H9 (cell line): ENCODE measurements around the gene FAM20A. TPM values are rescaled to one million over a fixed set of nuclear protein-coding genes. Genes with fewer than 3 reads are reported as not detected.
"Not testable (repeated sequence)": the region's sequence is repeated elsewhere in the genome, so short reads cannot be mapped to it uniquely, and the experiment has no call there.

Source experiments
- DNase-seq: peaks from one replicate; pipeline ENCODE4 v3.0.0-alpha.2; 2017
- H2AFZ ChIP-seq: one replicate; pipeline ENCODE4 v1.6.1; 2013; ENCODE audit warnings: mild to moderate bottlenecking, low read length, control low read depth, moderate library complexity
- H2AK5ac ChIP-seq: 2 replicates; pipeline ENCODE4 v1.6.1; 2013; ENCODE audit warnings: low read length, control low read depth, mixed read lengths; ENCODE audit not compliant: insufficient read length
- H2BK120ac ChIP-seq: one replicate; pipeline ENCODE4 v1.6.1; 2013; ENCODE audit warnings: low read depth, mild to moderate bottlenecking, low read length, control low read depth, inconsistent platforms; ENCODE audit not compliant: poor library complexity, severe bottlenecking
- H2BK12ac ChIP-seq: 2 replicates; pipeline ENCODE4 v1.6.1; 2013; ENCODE audit warnings: low read length, control low read depth, mixed read lengths, low read depth; ENCODE audit not compliant: insufficient read length
- H2BK15ac ChIP-seq: 2 replicates; pipeline ENCODE4 v1.6.1; 2013; ENCODE audit warnings: low read depth, low read length, control low read depth
- H2BK20ac ChIP-seq: one replicate; pipeline ENCODE4 v1.6.1; 2013; ENCODE audit warnings: low read depth, mild to moderate bottlenecking, low read length, control low read depth, inconsistent platforms; ENCODE audit not compliant: poor library complexity, severe bottlenecking
- H2BK5ac ChIP-seq: 2 replicates; pipeline ENCODE4 v1.6.1; 2013; ENCODE audit warnings: low read length, control low read depth, mixed read lengths; ENCODE audit not compliant: insufficient read length
- H3K14ac ChIP-seq: 2 replicates; pipeline ENCODE4 v1.6.1; 2013; ENCODE audit warnings: low read length, control low read depth; ENCODE audit not compliant: insufficient read depth
- H3K18ac ChIP-seq: 2 replicates; pipeline ENCODE4 v1.6.1; 2013; ENCODE audit warnings: low read depth, mild to moderate bottlenecking, mixed read lengths, low read length, control low read depth; ENCODE audit not compliant: insufficient read length
- H3K23ac ChIP-seq: 2 replicates; pipeline ENCODE4 v1.6.1; 2013; ENCODE audit warnings: low read length, control low read depth, mixed read lengths, low read depth; ENCODE audit not compliant: insufficient read length
- H3K23me2 ChIP-seq: 2 replicates; pipeline ENCODE4 v1.6.1; 2013; ENCODE audit warnings: low read depth, mild to moderate bottlenecking, mixed read lengths, low read length, control low read depth; ENCODE audit not compliant: insufficient read length, poor library complexity, severe bottlenecking
- H3K27ac ChIP-seq: 2 replicates; pipeline ENCODE4 v1.5.1; 2013; ENCODE audit warnings: low read length, control low read depth, mixed read lengths, low read depth; ENCODE audit not compliant: insufficient read length
- H3K27me3 ChIP-seq: 2 replicates; pipeline ENCODE4 v1.6.1; 2013; ENCODE audit warnings: low read length, control low read depth, inconsistent platforms; ENCODE audit not compliant: insufficient read depth
- H3K4ac ChIP-seq: 2 replicates; pipeline ENCODE4 v1.6.1; 2013; ENCODE audit warnings: low read depth, mild to moderate bottlenecking, control low read depth, inconsistent platforms, low read length, moderate library complexity
- H3K4me1 ChIP-seq: 2 replicates; pipeline ENCODE4 v1.6.1; 2013; ENCODE audit warnings: low read length, control low read depth, inconsistent platforms; ENCODE audit not compliant: insufficient read depth
- H3K4me2 ChIP-seq: 2 replicates; pipeline ENCODE4 v1.6.1; 2013; ENCODE audit warnings: low read length, control low read depth, mixed read lengths; ENCODE audit not compliant: insufficient read length, insufficient read depth
- H3K56ac ChIP-seq: 2 replicates; pipeline ENCODE4 v1.6.1; 2013; ENCODE audit warnings: low read depth, mild to moderate bottlenecking, mixed read lengths, low read length, control low read depth; ENCODE audit not compliant: insufficient read length
- H3K79me1 ChIP-seq: 2 replicates; pipeline ENCODE4 v1.6.1; 2013; ENCODE audit warnings: low read depth, mild to moderate bottlenecking, moderate library complexity, low read length, control low read depth, inconsistent platforms; ENCODE audit not compliant: insufficient read depth, poor library complexity, severe bottlenecking
- H3K79me2 ChIP-seq: 2 replicates; pipeline ENCODE4 v1.6.1; 2013; ENCODE audit warnings: low read length, control low read depth, inconsistent platforms; ENCODE audit not compliant: insufficient read depth
- H3K9ac ChIP-seq: 2 replicates; pipeline ENCODE4 v1.6.1; 2013; ENCODE audit warnings: low read length, control low read depth, mixed read lengths; ENCODE audit not compliant: insufficient read length; ENCODE audit errors: extremely low read depth
- H3K9me3 ChIP-seq: one replicate; pipeline ENCODE4 v1.6.1; 2013; ENCODE audit warnings: low read depth, low read length, inconsistent platforms; ENCODE audit not compliant: control insufficient read depth
- H3T11ph ChIP-seq: one replicate; pipeline ENCODE4 v1.6.1; 2013; ENCODE audit warnings: mild to moderate bottlenecking, low read length, control low read depth, inconsistent platforms
- H4K20me1 ChIP-seq: one replicate; pipeline ENCODE4 v1.6.1; 2013; ENCODE audit not compliant: control insufficient read depth, insufficient read length, insufficient read depth
- H4K5ac ChIP-seq: 2 replicates; pipeline ENCODE4 v1.6.1; 2013; ENCODE audit warnings: low read depth, mild to moderate bottlenecking, mixed read lengths, low read length, control low read depth; ENCODE audit not compliant: insufficient read length
- H4K8ac ChIP-seq: replicated peaks from 2 replicates; pipeline ENCODE4 v1.6.1; 2013; ENCODE audit warnings: low read length, control low read depth, mixed read lengths, low read depth; ENCODE audit not compliant: insufficient read length
- H4K91ac ChIP-seq: 2 replicates; pipeline ENCODE4 v1.6.1; 2013; ENCODE audit warnings: low read depth, mild to moderate bottlenecking, moderate library complexity, mixed read lengths, low read length, control low read depth; ENCODE audit not compliant: insufficient read length
- H3K27ac Mint-ChIP-seq, 3 experiments: 2 replicates in 2 of 3; 3 replicates in 1 of 3; pipeline ENCODE4 v1.8.0; 2020 to 2021; ENCODE audit warnings: mixed read lengths in 3 of 3, mild to moderate bottlenecking in 1 of 3, moderate library complexity in 1 of 3
- H3K27me3 Mint-ChIP-seq: 2 replicates; pipeline ENCODE4 v1.8.0; 2021; ENCODE audit warnings: low read depth, mild to moderate bottlenecking, moderate library complexity, mixed read lengths
- H3K36me3 Mint-ChIP-seq, 3 experiments: 2 replicates in 2 of 3; 3 replicates in 1 of 3; pipeline ENCODE4 v1.8.0; 2020 to 2021; ENCODE audit warnings: low read depth in 3 of 3, mixed read lengths in 3 of 3; ENCODE audit not compliant: insufficient read depth in 1 of 3
- H3K4me1 Mint-ChIP-seq, 2 experiments: 2 replicates each; pipeline ENCODE4 v1.8.0; 2020; ENCODE audit warnings: mixed read lengths in 2 of 2
- H3K4me3 Mint-ChIP-seq, 2 experiments: 2 replicates in 1 of 2; 3 replicates in 1 of 2; pipeline ENCODE4 v1.8.0; 2020 to 2021; ENCODE audit warnings: mild to moderate bottlenecking in 2 of 2, mixed read lengths in 2 of 2, moderate library complexity in 1 of 2
- H3K9me3 Mint-ChIP-seq, 2 experiments: 2 replicates in 1 of 2; 3 replicates in 1 of 2; pipeline ENCODE4 v1.8.0; 2020; ENCODE audit warnings: mild to moderate bottlenecking in 2 of 2, mixed read lengths in 2 of 2, moderate library complexity in 1 of 2
- WGBS: extraction: QIAGEN DNeasy Blood & Tissue Kit; methylation state at CpG from one replicate; pipeline ENCODE4 v1.1.7; 2013; ENCODE audit warnings: missing lambda C conversion rate, low lambda C conversion rate, mixed read lengths; ENCODE audit not compliant: insufficient read length; ENCODE audit errors: extremely low coverage; 5-methylcytosine and 5-hydroxymethylcytosine counted together
- total RNA-seq: library from RNA; stranded (reverse); gene quantifications from 2 replicates; pipeline ENCODE4 v1.2.1, GENCODE V29; 2021
- TF ChIP-seq, protein P1 (sequence below): fragments of 200-600 bp; sonication (generic); conservative IDR thresholded peaks from 3 replicates; pipeline ENCODE4 v1.8.0; 2021; ENCODE audit warnings: antibody characterized with exemption, mild to moderate bottlenecking

Gene FAM20A
- total RNA-seq, 1 experiment from 2014 or later = 34.4 TPM

DNA sequence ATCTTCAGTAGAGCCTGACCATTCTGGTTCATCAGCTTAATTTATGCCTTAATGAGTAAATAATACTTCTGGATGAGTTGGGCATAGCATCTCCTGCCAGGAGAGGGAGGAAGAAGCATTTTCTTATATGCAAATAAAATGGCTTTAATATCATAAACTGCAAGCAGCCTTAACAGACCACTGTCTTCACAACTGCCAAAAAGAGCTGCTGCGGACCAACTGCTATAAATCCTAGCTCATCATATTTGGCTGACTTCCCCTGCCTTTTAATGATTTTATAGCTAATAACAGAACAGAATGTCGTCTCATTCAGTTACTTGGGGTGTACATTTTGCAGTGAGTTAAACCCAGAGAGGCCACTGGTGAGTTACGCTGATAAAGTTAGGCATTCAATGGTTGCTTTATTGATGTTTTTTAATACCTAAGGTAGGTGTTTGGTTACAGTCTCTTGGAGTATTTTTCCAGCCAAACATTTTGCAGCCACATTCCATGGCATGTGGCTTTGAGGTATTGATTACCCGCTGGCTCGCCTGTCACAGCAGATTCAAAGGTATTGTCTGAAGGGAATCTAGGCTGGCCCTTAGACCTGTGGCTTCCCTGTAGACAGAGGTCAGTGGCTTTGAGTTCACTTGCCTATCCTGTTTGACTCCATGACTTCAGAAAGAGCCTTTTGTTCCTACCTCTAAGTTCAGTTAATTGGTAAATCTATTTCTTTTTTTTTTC is 16.4 kb downstream of the FAM20A start:
- Histone ChIP-seq H3K9me3 (no peaks in the 10 kb centered on the region), H3K4me1 (no peaks in the 10 kb centered on the region), H3K9ac (no peak overlapping the region), H3K23me2 (no peaks in the 10 kb centered on the region), H3K27me3 (no peaks in the 10 kb centered on the region), H2BK120ac (no peak overlapping the region), H3K23ac (no peak overlapping the region), H2BK12ac (no peak overlapping the region), H2BK15ac (no peak overlapping the region), H3K14ac (no peak overlapping the region), H3K27ac (no peak overlapping the region), H4K8ac (no peak overlapping the region), H3K79me1 (no peaks in the 10 kb centered on the region), H3K79me2 (no peaks in the 10 kb centered on the region), H3K4me2 (no peak overlapping the region), H2AK5ac (no peak overlapping the region), H3T11ph (no peak overlapping the region), H3K18ac (no peak overlapping the region), H3K56ac (no peak overlapping the region), H2AFZ (no peak overlapping the region), H4K20me1 (peaks cover 2% of the 10 kb centered on the region), H4K91ac (no peak overlapping the region), H2BK20ac (no peak overlapping the region), H4K5ac (no peak overlapping the region), H3K4ac (no peak overlapping the region), H2BK5ac (no peak overlapping the region)
- Mint-ChIP-seq H3K9me3 (peaks cover 7 to 13% of the 10 kb centered on the region in 2 experiments; a peak in 4 of 5 replicates), H3K4me3 (no peak overlapping the region), H3K36me3 (peaks cover 1 to 52% (median 29%) of the 10 kb centered on the region in 3 experiments; a peak in 5 of 7 replicates), H3K27ac (no peak overlapping the region), H3K27me3 (no peaks in the 10 kb centered on the region), H3K4me1 (peaks cover 5 to 6% of the 10 kb centered on the region in 2 experiments)
- TF ChIP-seq, protein P1, sequence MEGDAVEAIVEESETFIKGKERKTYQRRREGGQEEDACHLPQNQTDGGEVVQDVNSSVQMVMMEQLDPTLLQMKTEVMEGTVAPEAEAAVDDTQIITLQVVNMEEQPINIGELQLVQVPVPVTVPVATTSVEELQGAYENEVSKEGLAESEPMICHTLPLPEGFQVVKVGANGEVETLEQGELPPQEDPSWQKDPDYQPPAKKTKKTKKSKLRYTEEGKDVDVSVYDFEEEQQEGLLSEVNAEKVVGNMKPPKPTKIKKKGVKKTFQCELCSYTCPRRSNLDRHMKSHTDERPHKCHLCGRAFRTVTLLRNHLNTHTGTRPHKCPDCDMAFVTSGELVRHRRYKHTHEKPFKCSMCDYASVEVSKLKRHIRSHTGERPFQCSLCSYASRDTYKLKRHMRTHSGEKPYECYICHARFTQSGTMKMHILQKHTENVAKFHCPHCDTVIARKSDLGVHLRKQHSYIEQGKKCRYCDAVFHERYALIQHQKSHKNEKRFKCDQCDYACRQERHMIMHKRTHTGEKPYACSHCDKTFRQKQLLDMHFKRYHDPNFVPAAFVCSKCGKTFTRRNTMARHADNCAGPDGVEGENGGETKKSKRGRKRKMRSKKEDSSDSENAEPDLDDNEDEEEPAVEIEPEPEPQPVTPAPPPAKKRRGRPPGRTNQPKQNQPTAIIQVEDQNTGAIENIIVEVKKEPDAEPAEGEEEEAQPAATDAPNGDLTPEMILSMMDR = no peak
- DNase-seq = peak; percentile 15
- WGBS = no CpG with 5 or more reads among the region's 5 CpGs

DNA sequence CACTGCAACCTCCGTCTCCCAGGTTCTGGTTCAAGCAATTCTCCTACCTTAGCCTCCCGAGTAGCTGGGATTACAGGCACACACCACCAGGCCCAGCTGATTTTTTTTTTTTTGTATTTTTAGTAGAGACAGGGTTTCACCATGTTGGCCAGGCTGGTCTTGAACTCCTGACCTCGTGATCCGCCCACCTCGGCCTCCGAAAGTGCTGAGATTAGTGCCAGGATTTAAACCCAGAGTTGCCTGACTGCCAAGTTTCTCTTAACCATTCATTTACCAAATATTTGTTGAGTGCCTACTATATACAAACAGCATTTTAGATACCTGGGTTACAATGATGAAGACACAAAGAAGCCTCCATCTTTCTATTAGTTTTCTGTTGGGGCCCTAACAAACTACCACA is 18.3 kb downstream of the FAM20A start:
- not testable (repeated sequence) for H3K4me2 ChIP-seq, H3K18ac ChIP-seq, H4K91ac ChIP-seq, H2AFZ ChIP-seq, H2AK5ac ChIP-seq, H3K23ac ChIP-seq, H3K4me3 Mint-ChIP-seq, H4K5ac ChIP-seq, H4K20me1 ChIP-seq, H2BK15ac ChIP-seq, H3K27me3 ChIP-seq, H3K27me3 Mint-ChIP-seq, H3K79me1 ChIP-seq, H2BK20ac ChIP-seq, H2BK12ac ChIP-seq, H3K4me1 ChIP-seq, H3K4ac ChIP-seq, H3K27ac ChIP-seq, H3K14ac ChIP-seq, H3K4me1 Mint-ChIP-seq, H4K8ac ChIP-seq, H3K23me2 ChIP-seq, H2BK120ac ChIP-seq, H3K56ac ChIP-seq, H2BK5ac ChIP-seq, H3K79me2 ChIP-seq, DNase-seq, H3T11ph ChIP-seq, H3K27ac Mint-ChIP-seq, H3K9me3 ChIP-seq, H3K9ac ChIP-seq, H3K9me3 Mint-ChIP-seq
- no CpG with 5 or more reads among the region's 6 CpGs for WGBS
- H3K36me3 Mint-ChIP-seq = peaks cover 1 to 36% (median 18%) of the 10 kb centered on the region in 3 experiments; a peak in 4 of 7 replicates
